Keratinocyte (primary cell): ENCODE measurements around the gene SLC22A3.
A peak's percentile ranks its signal among the peaks of the same experiment; 100 is the strongest.

Experiments
- EZH2 ChIP-seq: IDR thresholded peaks from one replicate; pipeline ENCODE4 v1.6.1; 2012; ENCODE audit warnings: inconsistent platforms, mild to moderate bottlenecking, low read length, moderate library complexity
- TF ChIP-seq, protein P1 (sequence below), 3 experiments: IDR thresholded peaks in 1 of 3; conservative IDR thresholded peaks in 1 of 3; optimal IDR thresholded peaks in 1 of 3; 2 replicates in 2 of 3; 3 replicates in 1 of 3; pipeline versions ENCODE3 to v1.5.1; 2011; ENCODE audit warnings: low read length in 3 of 3, mild to moderate bottlenecking in 3 of 3, moderate library complexity in 2 of 3, control low read depth in 1 of 3, inconsistent platforms in 1 of 3; ENCODE audit not compliant: insufficient read depth in 2 of 3; ENCODE audit errors: extremely low read depth in 1 of 3

DNA sequence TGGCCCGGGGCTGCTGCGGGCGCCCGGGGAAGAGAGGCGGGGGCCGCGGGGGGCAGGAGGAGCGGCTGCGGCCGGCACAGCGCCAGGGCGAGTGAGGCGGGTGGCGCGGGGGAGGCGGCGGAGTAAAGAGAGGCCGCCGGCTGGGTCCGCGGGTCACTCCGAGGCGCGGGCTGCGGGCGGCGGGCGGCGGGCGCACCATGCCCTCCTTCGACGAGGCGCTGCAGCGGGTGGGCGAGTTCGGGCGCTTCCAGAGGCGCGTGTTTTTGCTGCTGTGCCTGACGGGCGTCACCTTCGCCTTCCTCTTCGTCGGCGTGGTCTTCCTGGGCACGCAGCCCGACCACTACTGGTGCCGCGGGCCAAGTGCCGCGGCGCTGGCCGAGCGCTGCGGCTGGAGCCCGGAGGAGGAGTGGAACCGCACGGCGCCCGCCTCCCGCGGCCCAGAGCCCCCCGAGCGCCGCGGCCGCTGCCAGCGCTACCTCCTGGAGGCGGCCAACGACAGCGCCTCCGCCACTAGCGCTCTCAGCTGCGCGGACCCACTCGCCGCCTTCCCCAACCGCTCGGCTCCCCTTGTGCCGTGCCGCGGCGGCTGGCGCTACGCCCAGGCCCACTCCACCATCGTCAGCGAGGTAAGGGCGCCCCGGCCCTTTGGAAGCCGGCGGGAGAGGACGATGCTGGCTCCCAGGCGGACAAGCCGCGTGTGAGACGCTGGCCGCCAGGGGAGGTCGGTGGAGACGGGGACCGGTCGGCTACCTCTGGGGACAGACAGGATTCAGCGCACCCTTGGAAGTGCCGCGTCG lies at the start of gene SLC22A3:
- TF ChIP-seq, protein P1, sequence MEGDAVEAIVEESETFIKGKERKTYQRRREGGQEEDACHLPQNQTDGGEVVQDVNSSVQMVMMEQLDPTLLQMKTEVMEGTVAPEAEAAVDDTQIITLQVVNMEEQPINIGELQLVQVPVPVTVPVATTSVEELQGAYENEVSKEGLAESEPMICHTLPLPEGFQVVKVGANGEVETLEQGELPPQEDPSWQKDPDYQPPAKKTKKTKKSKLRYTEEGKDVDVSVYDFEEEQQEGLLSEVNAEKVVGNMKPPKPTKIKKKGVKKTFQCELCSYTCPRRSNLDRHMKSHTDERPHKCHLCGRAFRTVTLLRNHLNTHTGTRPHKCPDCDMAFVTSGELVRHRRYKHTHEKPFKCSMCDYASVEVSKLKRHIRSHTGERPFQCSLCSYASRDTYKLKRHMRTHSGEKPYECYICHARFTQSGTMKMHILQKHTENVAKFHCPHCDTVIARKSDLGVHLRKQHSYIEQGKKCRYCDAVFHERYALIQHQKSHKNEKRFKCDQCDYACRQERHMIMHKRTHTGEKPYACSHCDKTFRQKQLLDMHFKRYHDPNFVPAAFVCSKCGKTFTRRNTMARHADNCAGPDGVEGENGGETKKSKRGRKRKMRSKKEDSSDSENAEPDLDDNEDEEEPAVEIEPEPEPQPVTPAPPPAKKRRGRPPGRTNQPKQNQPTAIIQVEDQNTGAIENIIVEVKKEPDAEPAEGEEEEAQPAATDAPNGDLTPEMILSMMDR (optimal IDR thresholded peaks at IDR 0.05 in 1 of 3, IDR thresholded peaks at IDR 0.05 in 1 of 3, conservative IDR thresholded peaks at IDR 0.05 in 1 of 3; ENCODE audit: extremely low read depth in 1 of 3, insufficient read depth in 2 of 3, low read length in 3 of 3): peak; percentile 21 to 37 (median 26)
- peak; percentile 64 for TF ChIP-seq EZH2
